ENCODE measurements around the gene BCOR.

DNA sequence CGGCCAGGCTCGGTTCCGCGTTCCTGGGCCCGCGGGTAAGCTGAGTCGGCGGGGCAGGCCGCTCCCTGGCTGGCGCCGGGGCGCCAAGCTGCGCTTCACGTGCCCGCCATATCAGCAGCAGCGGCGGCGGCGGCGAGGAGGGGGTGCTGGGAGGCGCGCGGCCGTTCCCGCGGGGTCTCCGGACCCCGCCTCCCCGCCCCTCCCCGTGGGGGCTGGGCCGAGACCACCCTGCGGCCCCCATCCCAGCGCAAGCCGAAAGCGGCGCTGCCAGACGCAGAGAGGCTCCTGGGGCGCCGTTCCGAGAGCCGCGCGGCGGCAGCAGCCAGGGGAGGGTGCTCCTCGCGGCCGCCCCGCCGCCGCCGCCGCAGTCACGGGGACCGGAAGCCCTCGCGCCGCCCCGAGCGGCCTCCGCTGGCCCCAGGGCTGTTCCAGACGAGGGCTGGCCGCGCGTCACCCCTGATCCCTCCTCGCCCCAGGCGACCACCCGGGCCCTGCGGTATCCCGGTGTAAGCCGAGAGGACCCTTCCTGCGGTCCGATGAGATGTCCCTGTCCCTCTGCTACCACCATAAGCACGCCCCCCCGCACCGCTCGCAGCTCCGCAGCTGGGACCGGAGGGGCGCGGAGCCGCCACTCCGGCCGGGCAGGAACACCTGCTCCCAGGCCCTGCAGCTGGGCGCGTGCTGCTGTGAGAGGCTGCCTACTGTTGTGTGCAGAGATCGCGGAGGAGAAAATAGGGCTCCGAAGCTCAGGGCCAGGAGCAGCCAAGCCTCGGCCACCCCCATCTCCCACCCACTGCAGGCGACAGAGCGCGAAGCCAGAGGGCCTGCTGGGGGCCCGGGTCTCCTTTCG, 7.5 kb upstream of the BCOR start:
- TF ChIP-seq, protein P1, sequence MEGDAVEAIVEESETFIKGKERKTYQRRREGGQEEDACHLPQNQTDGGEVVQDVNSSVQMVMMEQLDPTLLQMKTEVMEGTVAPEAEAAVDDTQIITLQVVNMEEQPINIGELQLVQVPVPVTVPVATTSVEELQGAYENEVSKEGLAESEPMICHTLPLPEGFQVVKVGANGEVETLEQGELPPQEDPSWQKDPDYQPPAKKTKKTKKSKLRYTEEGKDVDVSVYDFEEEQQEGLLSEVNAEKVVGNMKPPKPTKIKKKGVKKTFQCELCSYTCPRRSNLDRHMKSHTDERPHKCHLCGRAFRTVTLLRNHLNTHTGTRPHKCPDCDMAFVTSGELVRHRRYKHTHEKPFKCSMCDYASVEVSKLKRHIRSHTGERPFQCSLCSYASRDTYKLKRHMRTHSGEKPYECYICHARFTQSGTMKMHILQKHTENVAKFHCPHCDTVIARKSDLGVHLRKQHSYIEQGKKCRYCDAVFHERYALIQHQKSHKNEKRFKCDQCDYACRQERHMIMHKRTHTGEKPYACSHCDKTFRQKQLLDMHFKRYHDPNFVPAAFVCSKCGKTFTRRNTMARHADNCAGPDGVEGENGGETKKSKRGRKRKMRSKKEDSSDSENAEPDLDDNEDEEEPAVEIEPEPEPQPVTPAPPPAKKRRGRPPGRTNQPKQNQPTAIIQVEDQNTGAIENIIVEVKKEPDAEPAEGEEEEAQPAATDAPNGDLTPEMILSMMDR (IDR thresholded peaks at IDR 0.05): no peak
- no peak for TF ChIP-seq POLR2A (IDR thresholded peaks at IDR 0.05)
